ENCODE measurements around the gene SHF.

SHF gene, protein sequence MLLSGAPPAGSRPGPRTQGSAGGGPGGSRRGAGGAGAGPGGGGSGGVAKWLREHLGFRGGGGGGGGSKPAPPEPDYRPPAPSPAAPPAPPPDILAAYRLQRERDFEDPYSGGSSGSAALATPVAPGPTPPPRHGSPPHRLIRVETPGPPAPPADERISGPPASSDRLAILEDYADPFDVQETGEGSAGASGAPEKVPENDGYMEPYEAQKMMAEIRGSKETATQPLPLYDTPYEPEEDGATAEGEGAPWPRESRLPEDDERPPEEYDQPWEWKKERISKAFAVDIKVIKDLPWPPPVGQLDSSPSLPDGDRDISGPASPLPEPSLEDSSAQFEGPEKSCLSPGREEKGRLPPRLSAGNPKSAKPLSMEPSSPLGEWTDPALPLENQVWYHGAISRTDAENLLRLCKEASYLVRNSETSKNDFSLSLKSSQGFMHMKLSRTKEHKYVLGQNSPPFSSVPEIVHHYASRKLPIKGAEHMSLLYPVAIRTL

DNA sequence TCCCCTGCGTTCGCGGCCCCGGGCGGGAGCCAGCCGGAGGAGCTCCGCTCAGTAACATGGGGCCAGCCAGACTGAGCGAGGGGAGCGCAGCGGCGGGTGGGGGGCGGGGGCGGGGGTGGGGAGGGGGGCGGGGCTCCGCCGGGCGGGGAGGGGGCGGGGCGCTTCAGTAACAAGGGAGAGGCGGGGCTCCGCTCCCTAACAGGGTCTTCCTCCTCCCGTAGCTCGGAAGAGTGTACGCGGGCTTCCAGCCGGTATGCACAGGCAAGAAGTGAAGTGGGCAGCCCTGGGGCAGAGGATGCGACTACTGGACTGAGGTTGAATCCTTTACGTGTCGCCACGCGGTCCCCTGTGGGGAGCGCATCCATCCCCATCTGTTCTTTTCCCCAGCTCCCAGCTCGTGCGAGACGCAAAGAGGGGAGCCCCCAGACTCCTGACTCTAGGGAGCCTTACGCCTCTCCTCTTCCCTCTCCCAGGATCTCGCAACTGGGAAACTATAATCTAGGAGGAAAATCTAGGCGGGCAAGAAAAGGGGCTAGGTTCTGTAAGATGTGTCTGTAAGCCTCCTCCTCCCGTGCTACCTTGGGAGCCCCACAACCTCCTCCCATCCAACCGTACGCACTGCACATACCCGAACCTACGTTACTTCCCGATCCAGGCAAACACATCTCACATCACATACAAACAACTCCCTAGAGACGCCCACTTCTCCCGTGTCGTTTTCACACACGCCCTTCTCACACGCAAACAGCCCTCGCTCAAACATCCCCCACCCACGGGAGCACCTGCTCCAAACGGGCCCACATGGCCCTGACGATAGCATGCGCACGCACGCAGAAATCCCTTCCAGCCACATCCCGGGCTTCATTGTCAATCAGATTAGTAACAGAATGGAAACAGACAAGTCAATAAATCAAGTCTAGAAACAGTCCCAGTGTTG lies at the start of gene SHF:
TSS of gene SHF (minus strand) at position 73 of the 937 bp plus-strand sequence. CDS start at position 58, 15 bp downstream.
- peak; percentile 45 to 76 for DNase-seq

DNA sequence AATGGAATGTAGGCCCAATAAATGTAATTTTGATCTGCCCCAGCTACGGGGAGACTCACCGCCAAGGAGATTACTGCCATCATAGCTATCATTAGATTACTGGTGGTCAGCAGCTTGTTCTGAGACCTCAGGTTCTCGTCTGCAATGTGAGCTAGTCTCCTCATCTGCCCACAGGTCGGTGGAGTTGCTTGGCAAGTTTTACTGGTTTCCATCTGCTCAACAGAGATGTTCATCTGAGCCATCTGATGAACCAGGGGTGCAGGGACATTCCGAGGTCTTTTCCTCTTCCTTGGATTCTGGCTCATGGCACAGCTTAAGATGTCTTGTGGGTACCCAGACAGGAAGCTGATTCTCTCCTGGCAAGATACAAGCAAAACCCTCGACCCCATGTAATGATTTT lies 49.0 kb upstream of the SHF start:
- peak; percentile 3 to 7 for DNase-seq

DNA sequence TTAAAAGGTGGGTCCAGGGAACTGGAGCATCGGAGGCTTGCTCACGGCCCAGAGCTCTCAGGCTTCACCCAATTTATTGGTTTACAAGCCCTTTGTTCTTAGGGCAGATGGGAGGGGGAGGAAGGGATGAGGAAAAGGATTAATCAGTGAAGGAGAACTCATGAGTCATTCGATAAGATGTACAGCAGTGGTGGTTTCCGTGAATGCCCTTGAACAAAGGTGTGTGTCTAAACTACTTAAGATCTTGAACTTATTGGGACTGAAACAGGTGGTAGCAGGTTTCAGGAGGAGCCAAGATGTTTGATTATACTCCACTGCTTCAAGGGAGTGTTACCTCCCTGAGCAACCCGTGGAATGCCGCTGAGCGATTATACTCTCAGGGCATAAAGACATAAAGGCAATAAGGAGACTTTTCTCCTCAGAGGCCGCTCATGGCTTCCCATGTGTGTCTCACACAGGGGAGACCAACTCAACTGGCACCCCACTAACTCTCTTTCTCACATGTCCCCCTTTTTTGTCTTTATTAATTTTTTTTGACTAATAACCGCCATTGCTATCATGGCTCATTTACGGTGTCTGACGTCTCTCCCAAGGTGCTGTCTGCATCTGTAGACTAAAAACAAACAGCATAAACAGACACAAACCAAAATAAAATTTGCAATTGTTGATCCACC lies 46.9 kb upstream of the SHF start:
- DNase-seq, result no peak

DNA sequence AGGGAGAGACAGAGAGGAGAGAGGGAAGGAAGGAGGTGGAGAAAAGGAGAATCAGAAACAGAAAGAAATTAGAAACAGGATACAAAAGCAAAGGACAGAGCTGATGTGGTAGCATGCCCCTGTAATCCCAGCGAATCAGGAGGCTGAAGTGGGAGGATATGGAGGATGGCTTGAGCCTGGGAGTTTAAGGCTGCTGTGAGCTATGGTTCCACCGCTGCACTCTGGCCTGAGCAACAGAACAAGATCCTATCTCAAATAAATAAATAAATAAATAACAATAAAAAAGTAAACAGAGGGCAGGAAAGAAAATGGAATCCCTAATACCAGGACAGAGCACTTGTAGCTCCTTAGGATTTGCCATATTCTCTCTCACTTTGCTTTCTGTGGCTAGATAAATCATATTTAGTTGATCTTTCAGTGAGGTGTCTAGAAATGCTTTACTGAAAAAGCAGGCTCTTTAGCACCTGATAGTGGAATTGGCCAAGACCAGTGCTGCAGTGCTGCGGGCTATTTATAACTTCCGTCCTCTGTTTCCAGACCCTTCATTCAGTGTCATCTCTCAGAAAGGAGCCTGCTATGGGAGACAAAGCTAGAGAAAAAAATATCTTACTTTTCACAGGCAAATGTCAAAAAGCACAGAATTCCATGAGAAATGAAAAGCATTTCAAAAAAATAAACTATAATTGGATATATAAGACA lies 44.2 kb upstream of the SHF start:
- DNase-seq, result no peak

DNA sequence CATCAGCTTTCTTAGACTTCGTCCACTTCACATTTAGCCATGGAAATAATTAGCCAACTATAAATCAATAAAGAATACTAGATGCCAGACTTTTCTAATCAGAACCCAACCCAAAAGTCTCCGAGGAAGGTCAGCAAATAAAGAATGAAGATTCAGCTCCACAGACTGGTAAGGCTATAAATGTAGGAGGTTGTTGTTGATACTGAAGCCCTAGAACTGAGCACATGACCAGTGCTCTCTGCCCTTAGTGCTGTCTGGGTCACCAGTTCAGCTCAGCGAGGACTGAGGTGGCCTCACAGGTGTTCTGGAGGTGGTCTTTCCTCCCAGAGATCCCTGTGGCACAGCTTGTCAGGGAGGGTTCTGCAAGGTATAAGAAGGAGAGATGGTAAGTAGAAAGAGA lies 43.4 kb upstream of the SHF start:
- no peak for DNase-seq

DNA sequence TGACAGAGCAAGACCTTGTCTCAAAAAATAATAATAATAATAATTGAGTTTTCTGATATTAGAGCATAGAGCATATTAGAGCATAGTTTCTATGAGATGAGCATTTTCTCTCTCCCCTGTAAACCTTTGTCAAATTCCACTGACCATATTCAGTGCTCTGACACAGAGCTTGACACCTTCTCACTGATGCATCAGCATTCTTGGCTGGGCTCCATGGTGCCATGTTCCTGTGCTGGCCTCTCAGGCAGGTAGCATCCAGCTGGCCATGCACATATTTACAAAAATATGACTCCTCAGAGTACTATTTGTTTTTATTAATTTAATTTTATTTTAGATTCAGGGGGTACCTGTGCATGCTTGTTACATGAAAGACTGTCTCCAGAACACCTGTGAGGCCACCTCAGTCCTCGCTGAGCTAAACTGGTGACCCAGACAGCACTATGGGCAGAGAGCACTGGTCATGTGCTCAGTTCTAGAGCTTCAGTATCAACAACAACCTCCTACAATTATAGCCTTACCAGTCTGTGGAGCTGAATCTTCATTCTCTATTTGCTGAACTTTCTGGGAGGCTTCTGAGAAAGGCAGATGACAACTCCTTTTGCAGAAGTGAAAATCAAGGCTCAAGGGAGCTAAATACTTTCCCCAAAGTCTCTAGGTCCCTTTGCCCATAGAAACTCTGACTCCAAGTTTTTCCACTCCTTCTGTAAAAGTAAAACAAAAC lies 42.6 kb upstream of the SHF start:
- DNase-seq, result no peak

DNA sequence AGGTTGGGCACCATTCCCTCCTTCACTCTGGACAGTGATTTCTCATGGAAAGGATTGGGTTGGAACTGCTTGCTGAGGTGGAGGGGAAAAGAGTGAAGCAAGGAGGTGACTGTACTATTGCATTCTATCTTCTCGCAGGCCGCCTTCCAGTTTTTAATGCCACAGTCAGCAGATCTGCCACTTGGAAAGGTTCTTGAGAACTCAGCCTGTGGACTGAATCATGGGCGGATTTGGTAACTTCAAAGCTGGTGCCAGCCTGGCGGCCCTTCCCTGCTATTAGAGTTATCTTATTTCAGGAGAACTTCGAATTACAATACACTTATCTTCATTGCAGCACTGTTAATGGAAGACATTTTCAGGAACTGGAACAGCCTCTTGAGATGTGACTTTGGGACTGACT lies 41.2 kb upstream of the SHF start:
- DNase-seq, result no peak

DNA sequence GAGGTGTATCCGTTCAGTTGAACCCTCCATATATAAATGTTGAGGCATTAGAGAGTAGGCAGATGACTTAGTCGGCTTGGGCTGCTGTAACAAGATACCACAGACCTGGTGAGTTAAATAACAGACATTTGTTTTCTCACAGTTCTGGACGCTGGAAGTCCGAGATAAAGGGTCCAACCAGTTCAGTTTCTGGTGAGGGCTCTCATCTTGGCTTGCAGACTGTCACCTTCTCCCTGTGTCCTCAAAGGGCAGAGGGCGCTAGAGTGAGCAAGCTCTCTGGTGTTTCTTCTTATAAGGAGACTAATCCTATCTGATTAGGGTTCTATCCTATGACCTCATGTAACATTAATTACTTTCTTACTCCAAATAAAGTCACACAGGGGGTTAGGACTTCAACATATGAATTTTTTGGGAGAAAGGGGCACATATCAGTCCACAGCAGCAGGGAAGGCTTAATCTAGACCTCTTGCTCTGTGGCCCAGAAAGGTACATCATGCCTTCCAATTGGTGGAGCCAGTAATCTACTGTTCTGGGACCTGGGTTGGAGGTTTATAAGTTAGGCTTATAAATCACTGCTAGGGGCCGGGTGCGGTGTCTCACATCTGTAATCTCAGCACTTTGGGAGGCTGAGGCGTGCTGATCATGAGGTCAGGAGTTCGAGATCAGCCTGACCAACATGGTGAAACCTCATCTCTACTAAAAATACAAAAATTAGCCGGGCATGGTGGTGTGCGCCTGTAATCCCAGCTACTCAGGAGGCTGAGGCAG lies 37.9 kb upstream of the SHF start:
- peak in 1 of 2 experiments; percentile 2 for DNase-seq

DNA sequence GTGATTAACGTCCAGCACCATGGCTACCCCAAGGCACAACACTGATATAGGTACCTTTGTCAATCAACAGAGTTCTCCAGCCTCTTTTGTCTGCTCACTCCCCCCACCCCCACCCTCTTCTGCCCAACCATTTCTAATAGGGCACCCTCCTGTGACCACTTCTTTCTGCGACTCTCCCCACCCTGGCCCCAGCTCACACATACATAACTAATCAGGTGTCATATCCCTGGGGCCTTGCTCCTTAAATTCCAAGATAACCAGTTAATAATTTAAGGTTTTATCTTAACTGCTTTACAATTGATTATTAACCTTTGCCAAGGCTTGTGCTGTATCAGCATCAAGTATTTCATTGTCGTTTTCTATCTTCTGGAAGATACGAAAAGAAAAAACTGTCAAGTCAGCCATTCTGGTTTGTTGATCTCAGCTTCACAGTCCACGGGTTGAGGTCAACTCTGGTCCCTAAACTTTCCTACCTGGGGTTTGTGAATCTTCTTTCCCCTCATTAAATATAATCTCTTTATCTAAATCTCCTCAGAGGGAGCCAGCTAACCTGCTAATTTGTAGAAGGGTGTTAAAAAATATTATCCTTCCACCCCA lies 37.0 kb upstream of the SHF start:
- no peak for DNase-seq

DNA sequence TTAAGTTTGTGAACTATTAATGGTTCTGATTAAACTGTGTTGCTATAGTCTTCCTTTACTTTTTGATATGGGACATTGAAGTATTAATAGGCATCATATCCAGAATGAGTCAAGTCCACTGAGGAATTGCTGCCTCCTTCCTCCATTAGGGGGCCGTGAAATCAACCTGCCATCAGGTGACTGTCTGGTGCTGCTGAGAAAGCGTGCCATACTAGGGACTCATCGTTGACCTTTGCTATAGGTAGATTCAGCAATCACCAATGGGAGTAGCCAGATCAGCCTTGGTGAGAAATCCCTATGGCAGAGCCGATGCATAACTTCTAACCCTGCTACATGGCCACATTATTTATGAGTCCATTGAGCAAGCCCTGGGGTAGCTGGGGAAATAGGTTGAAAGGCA lies 34.2 kb upstream of the SHF start:
- DNase-seq, result no peak

DNA sequence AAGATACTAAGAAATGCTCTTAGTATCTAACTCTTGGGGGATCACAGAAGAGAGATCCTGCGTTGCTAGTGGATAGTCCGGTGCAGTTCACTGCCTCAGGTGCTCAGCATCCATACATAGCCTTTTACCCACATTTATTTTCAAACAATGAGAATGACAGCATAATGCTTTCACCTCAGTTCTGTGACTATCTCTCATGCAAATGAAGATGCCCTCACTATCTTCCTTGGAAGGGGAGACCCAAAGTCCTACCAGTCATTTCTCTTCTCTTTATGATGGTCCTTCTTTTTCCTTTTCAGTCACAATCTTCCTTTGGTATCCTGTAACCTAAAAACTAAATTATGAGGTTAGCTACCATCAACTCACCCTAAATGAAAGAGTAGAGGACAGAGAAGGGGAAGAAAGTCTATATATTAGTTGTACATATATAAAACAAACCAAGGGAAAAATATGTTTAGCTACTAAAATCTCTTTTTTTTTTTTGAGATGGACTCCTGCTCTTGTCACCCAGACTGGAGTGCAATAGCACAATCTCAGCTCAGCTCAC lies 33.4 kb upstream of the SHF start:
- no peak for DNase-seq

DNA sequence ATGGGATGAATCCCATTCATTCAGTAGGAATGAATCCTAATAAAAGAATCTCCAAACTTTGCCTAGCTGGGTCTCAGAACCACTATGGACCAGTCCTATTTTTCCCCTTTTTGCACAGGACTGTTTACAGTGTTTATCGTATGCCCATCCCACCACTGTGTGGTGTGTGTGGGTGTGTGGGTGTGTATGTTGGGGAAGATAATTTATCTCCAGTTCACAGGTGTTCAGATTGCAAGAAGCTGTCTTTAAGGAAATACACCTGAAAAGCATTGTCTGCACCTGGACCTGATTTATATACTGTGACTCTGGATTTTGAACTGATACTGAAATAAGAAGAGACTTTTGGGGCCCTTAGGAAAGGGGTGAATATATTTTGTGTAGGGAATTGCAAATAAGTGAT lies 24.7 kb upstream of the SHF start:
- no peak for DNase-seq

DNA sequence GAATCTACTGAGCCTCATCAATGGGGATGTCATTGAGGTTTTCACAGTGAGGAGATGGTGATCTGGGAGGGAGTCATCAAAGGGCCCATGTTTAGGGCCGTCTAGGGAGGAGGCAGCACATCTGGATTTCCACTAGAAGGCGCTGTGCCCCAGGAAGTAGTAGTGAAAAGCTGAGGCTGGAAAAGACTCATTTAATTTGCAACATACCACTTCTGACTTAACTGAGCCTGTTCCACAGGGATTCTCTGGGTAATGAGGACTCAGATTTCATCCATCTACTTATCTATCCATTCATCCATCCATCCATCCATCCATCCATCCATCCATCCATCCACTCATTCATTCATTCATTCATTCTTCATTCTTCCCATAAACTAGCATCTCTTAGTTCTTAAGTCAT lies 17.4 kb upstream of the SHF start:
- DNase-seq, result peak; percentile 42 to 78

DNA sequence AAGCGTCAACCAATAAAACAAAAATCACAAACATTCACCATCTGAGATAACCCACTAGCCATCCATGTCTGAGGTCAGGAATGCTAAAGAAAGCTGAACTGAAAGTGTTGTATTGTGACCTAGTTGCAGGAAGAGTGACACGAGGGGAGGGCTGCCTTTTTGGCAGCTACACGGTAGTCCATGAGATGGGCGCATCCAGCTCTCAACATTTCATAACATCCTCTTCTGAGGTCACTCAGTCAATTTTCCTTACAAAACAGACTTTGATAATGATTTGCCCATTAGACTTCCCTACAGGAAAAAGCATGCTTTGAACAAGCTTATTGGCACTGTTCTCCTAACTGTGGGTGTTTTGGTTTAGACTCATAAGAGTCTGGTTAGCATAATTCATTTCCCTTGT lies 15.4 kb upstream of the SHF start:
- no peak for DNase-seq

DNA sequence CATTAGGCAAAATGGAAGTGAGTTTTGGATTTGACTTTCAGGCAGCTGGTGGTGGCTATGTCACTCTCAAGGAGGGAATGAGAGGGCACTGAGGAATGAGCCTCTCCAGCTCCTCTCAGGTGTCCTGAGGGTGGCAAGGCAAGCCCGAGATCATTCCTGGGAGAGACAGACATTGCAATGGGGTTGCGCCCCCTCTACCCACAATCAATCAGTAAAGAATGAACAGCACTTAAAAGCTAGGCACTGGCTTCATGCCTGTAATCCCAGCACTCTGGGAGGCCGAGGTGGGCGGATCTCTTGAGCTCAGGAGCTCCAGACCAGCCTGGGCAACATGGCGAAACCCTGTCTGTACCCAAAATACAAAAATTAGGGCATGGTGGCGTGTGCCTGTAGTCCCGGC lies 14.1 kb upstream of the SHF start:
- no peak for DNase-seq

DNA sequence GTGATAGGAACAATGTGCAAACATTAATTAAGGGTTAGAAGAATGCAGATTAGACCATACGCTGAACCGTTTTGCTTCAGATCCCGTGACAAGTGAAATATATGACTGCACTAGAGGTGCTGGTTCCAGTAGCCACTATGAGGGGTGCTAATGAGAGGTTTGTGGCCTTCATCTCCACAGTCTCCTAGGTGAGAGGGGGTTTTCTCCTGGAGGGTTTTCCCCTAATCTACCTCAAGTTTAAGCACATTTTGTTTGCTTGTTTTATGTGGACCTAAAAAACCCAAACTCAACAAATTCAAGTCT lies 13.7 kb upstream of the SHF start:
- no peak for DNase-seq

DNA sequence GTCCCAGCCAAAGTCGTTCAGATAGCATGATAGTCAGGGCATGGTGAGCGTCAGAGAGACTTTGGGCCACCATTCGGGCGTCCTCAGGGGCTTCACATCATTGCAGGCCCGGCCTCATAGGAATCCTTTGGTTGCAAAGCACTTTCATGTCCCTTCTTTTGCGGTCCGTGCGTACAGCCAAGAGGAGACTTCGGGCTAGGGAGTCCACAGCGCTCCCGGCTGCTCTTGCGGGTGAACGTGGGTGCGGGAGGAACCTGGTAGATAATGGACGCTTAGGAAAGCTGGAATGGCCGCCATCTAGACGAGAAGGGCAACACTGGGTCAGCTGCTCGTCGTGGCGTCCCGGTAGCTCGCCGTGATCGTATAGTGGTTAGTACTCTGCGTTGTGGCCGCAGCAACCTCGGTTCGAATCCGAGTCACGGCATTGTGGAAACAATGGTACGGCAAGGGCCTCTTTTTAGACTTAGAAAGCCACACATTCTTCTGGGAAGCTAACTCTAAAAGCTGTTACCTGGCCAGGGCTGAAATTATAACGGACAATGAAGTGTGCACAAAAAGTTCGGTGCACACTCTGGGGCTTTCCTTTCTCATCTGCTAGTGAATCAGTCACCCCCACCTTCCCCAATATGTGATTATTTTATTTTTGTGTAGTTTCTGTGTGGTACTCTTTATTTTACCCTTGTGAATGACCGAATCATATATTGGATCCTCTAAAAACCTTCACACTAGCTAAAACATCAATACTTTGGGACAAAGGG lies 13.2 kb upstream of the SHF start:
- DNase-seq, result peak; percentile 81 to 86

DNA sequence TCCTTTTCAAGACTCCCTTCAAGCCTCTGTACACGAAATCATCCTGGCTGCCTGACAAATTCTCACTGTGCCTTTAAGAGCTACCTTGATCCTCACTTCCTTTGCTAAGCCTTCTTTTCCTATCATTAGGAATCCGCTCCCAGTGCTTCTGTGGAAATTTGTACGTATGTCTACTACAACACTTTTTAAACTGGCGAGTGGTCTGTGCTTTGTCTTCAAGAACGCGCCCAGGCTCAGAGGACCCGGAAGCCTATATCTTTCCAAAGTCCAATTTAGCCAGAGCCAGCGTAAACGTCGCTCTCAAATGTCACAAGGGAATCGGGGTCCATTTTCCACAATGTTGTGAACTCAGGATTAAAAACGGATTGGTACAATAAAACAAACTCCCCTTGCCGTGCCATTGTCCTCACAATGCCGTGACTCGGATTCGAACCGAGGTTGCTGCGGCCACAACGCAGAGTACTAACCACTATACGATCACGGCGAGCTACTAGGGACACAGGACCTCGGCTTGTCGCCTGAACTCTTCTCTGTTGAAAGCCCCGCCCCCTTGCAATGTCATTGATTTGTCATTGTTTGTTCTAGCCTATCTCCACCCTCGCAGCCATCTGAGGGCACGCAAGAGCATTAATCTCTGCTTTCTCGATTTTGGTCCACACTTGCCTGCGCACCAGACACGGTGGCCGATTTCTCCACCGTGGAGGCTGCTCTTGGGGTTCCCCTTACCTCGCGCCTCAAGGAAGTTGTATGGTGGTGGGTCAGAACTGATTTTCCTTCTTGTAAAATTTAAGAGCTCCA lies 12.4 kb upstream of the SHF start:
- peak; percentile 95 to 96 for DNase-seq
